NCI-H187 treated with DMSO at 0.1 percent for 48 hours (cell line): Measurements from ENCODE around the gene IQGAP3.
"Not testable (repeated sequence)": the region's sequence is repeated elsewhere in the genome, so short reads cannot be mapped to it uniquely, and the experiment has no call there.

ENCODE experiments used
- DNase-seq: peaks from one replicate; lab custom pipeline; 2025; lab: John Stamatoyannopoulos, UW

The IQGAP3 gene

GRCh38 chr1:156571919-156572662 lies at the start of gene IQGAP3:
Gene IQGAP3 (minus strand): TSS chr1:156572565. CDS start chr1:156572529, 36 bp downstream.
- peak; percentile 53 for DNase-seq

DNA sequence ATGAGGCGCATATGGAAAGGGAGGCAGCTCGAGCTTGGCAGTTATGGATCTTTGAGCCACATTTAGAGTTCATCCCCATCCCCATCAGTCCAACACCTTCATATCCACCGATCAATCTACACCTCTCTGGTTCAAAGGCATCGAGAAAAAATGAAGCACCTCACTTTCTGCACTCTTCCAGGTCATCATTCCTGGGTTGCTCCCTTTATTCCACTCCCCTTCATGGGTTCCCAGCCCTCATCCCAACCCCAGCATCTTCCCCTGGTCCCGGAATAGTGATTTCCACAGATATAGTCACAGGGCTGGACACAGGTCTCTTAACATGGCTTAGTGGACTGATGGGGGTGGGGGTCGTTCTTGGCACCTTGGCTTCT lies 47.2 kb upstream of the IQGAP3 start:
- DNase-seq, result no peak

- DNase-seq, result no peak
Observed at GRCh38 chr1:156618853-156619581, 46.7 kb upstream of the IQGAP3 start, which contains the start of gene HAPLN2. Gene HAPLN2 (plus strand): TSS chr1:156619415. CDS start chr1:156623491, 4,076 bp downstream.

GRCh38 chr1:156616463-156616862 lies 44.1 kb upstream of the IQGAP3 start:
- DNase-seq, result peak; percentile 59

DNA sequence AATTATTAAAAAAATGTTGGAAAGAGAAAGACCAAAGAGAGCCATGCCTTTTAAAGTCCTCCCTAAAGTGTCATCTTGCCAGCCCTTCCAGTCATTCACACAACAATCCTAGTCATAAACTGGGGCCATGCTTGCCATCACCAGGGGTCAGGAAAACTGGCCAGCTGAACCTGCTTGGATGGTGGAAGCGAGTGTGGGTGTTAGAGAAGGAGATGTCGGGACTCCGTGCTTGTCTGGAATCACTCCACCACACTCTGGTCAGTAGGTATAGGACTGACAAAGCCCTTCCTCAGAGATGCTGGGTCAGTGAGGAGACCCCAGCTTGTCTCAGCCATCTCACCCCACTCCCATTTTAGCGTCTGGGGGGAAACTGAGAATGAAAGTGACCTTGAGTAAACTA lies 43.6 kb upstream of the IQGAP3 start:
- DNase-seq, result no peak

GRCh38 chr1:156612666-156613065 lies 40.3 kb upstream of the IQGAP3 start:
- DNase-seq, result no peak

- not testable (repeated sequence) for DNase-seq
Observed at GRCh38 chr1:156610072-156610471, 37.7 kb upstream of the IQGAP3 start.

DNA sequence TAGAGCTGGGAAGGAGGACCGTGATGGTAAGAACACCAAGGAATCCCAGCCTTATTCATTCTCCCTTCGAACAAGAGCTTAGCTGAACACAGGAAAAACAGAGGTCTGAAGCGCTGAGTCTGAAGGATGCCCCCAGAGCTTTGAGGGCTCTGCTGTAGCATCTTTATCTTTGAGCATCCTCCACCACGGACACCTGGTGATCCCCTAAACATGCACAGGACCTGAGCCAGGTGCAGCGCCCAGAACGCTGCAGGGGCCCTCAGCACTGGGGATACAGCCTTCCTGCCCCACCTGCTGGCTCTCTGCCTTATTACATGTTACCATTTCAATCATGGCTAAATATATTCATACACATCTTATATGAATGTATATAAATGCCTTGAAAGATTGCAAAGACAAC lies 36.6 kb upstream of the IQGAP3 start:
- DNase-seq, result no peak

GRCh38 chr1:156608036-156608674 lies 35.8 kb upstream of the IQGAP3 start:
- peak; percentile 75 for DNase-seq

DNA sequence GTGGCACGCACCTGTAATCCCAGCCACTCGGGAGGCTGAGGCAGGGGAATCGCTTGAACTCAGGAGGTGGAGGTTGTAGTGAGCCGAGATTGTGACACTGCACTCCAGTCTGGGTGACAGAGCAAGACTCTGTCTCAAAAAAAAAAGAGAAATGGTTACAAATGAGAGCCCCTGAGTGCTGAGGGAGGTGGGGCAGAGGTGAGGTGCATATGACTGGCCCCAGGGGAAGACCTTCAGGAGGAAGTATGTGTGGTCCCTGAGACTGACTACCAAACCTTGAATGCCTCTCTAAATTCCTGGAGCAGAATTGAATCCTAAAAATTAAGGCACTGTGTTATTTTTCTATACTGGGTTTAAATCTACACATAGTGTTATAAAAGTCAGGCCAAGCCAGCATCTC lies 35.0 kb upstream of the IQGAP3 start:
- not testable (repeated sequence) for DNase-seq

- DNase-seq, result no peak
Observed at GRCh38 chr1:156602557-156602993, 30.2 kb upstream of the IQGAP3 start.

DNA sequence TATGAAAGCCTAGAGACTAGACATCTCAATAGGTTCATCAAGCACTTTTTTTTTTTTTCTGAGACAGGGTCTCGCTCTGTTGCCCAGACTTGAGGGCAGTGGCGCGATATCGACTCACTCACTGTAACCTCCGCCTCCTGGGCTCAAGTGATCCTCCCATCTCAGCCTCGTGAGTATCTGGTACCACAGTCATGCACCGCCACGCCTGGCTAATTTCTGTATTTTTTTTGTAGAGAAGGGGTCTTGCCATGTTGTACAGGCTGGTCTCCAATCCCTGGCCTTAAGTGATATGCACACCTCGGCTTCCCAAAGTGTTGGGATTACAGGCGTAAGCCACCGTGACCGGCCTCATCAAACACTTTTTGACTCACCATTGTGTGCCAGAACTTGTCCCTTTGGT lies 29.5 kb upstream of the IQGAP3 start:
- no peak for DNase-seq

DNA sequence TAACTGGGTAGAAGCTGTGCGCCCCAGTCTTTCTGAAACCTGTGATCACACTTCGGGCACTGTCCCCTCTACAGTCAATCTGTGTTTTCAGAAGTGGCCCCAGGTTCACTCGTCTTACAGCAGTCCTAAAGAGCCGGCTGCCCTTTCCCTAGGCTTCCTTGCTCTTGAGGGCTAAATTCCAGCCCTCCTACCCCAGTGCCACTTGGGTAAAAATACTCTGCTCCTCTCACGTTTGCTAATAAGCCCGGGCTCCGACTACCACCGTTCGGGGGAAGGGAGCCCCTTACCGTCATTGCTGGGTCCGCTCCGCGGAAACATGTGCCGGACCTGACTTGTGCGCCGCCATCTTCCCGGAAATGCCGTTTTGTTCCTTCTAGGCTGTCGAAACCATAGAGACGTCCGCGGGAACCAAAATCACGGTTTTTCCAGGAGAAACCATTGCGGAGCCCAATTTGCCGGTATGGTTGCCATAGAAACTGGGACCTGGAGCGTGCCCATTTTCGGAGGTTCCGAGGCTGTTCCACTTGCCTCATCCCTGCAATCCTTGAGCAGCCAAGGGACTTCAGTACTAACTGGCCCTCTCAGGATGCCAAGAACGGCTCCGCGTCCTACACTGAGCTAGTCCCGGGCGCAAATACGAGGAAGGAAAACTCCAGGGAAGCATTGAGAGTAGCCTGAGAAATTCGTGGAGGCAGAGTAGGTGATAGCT lies 28.9 kb upstream of the IQGAP3 start, which contains the start of gene GPATCH4:
GPATCH4 (minus strand) TSS at position 358 of the 709 bp plus-strand sequence.
- peak; percentile 77 for DNase-seq

- no peak for DNase-seq
Observed at GRCh38 chr1:156600733-156601121, 28.4 kb upstream of the IQGAP3 start.

GRCh38 chr1:156599811-156600210 lies 27.4 kb upstream of the IQGAP3 start:
- no peak for DNase-seq

- DNase-seq, result no peak
Observed at GRCh38 chr1:156598731-156599432, 26.5 kb upstream of the IQGAP3 start.

DNA sequence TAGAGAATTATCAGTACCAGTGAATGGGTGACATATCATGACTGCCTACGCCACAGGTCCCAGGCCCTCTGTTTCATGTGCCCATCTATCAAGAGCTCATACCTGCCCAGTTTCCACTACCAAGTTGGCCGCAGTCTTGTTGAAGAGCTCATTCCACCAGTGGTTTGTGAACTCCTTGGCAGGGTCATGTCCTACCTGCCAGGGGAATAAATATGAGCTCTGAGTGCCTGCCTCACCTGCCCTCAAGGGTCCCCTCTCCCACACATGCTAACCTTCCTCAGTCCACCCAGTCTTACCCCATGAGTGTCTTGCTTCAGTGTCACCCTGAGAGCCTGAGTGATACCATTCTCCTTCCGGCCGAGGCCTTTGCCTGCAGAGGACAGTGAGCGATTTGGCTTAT lies 25.8 kb upstream of the IQGAP3 start:
- no peak for DNase-seq

- no peak for DNase-seq
Observed at GRCh38 chr1:156596426-156596825, 24.1 kb upstream of the IQGAP3 start.

- no peak for DNase-seq
Observed at GRCh38 chr1:156595016-156595415, 22.7 kb upstream of the IQGAP3 start.

- no peak for DNase-seq
Observed at GRCh38 chr1:156594190-156594589, 21.8 kb upstream of the IQGAP3 start.

DNA sequence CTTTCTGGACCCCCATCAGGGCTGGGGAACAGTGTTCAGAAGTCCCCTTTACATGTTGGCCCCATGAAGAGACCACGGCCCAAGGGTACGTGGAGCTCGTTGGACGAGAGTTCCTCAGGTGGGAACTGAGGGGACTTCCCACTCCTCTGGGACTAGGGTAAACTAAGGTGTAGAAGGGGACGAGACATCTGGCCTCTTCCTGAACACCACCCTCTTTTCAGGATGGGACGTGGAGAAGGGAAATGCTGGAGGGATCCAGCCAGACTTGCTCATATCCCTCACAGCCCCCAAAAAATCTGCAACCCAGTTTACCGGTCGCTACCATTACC lies 21.3 kb upstream of the IQGAP3 start:
- DNase-seq, result no peak
